ENCODE measurements around the gene IGF2R.
"Not testable (repeated sequence)": the region's sequence is repeated elsewhere in the genome, so short reads cannot be mapped to it uniquely, and the experiment has no call there.

The IGF2R gene

DNA sequence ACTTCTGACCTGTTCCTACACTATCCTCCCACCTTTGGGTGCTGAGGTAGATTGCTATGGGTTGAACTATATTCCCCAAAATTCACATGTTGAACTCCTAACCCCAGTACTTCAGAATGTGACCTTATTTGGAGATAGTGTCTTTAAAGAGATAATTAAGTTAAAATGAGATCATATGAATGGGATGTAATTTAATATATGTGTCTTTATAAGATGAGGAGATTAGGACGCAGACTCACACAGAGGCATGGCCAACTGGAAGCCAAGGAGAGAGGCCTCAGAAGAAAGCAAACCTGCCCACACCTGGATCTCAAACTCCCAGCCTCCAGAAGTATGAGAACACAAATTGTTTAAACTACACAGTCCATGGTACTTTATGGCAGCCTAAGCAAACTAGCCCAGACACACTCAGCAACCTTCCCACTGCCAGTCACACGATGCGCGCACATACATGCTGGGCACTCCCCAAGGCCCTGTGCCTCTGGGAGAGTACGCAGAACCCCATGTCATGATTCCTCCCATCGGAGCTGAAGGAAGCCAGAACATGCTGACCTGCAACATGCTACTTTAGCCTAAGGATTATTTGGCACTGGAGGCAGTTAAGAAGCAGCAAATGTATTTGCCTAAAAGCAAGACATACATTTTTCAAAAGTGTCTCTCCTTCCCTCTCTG, 143.9 kb downstream of the IGF2R start:
- H3K36me3 ChIP-seq (ENCODE audit: control insufficient read depth, low read depth, low read length): no peaks in the 10 kb centered on the region
- no peaks in the 10 kb centered on the region for H3K27me3 ChIP-seq (ENCODE audit: control insufficient read depth, insufficient read depth, low read length)
- no peak overlapping the region for H3K9ac ChIP-seq (ENCODE audit: low read length)
- no peak overlapping the region for H3K27ac ChIP-seq (ENCODE audit: low read length)
- H3K4me1 ChIP-seq (ENCODE audit: control insufficient read depth, low read depth, low read length): peaks cover 4% of the 10 kb centered on the region
- no peak overlapping the region for H3K4me3 ChIP-seq (ENCODE audit: low read length)
- no peaks in the 10 kb centered on the region for H3K9me3 ChIP-seq (ENCODE audit: control insufficient read depth, low read depth, low read length)

DNA sequence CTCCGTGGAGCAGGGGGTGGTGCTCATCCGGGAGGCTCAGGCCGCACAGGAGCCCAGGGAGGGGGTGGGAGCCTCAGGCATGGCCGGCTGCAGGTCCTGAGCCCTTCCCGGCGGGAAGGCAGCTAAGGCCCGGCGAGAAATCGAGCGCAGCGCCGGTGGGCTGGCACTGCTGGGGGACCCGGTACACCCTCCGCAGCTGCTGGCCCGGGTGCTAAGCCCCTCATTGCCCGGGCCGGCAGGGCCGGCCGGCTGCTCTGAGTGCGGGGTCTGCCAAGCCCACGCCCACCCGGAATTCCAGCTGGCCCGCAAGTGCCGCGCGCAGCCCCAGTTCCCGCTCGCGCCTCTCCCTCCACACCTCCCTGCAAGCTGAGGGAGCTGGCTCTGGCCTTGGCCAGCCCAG, 145.7 kb downstream of the IGF2R start:
- H3K9ac ChIP-seq (ENCODE audit: low read length); H3K4me1 ChIP-seq (ENCODE audit: control insufficient read depth, low read depth, low read length): not testable (repeated sequence)

DNA sequence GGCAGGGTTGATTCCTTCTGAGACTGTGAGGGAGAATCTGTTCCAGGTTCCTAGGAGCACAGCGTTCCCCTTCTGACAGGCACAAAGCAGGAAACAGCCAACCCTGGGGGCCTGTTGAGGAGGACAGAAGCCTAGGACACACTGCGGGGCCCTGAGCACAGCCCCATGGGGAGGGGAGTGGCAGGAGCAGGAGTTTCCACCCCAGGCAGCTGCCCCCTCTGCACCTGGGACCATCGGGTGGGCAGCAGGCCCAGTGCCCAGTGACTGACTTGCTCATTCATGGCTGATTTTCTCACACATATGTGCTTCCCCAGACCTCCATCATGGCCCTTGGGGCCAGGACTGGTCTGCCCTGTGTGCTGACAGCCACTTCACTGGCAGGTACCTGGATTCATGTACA, 146.5 kb downstream of the IGF2R start:
- peaks cover 4% of the 10 kb centered on the region for H3K4me1 ChIP-seq (ENCODE audit: control insufficient read depth, low read depth, low read length)
- H3K9ac ChIP-seq (ENCODE audit: low read length): no peak overlapping the region
- H3K27me3 ChIP-seq (ENCODE audit: control insufficient read depth, insufficient read depth, low read length): no peaks in the 10 kb centered on the region
- H3K27ac ChIP-seq (ENCODE audit: low read length): no peak overlapping the region
- no peaks in the 10 kb centered on the region for H3K36me3 ChIP-seq (ENCODE audit: control insufficient read depth, low read depth, low read length)
- no peaks in the 10 kb centered on the region for H3K9me3 ChIP-seq (ENCODE audit: control insufficient read depth, low read depth, low read length)
- no peak overlapping the region for H3K4me3 ChIP-seq (ENCODE audit: low read length)

More for the DNA sequence above, 145.7 kb downstream of the IGF2R start:
- not testable (repeated sequence) for H3K4me3 ChIP-seq (ENCODE audit: low read length); H3K36me3 ChIP-seq (ENCODE audit: control insufficient read depth, low read depth, low read length); H3K9me3 ChIP-seq (ENCODE audit: control insufficient read depth, low read depth, low read length); H3K27ac ChIP-seq (ENCODE audit: low read length); H3K27me3 ChIP-seq (ENCODE audit: control insufficient read depth, insufficient read depth, low read length)

DNA sequence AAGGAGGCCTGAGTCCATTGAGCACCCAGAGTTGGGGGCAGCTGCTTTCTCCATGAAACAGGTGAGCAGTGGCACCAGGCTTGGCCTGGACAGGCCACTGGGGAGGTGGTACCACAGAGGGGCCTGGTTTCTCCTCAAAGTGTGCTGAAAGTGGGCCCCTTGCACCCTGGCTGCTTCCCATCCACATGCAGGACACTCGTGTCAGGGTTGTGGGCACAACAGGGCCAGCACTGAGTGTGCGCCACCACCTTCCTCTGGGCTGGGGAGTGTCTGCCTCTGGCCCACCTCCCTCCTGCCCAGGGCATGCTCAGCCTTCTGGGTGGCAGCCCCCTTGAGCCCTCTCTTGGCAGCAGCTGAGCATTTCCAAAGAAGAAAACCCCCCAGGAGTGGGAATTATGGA, 147.5 kb downstream of the IGF2R start:
- H3K9ac ChIP-seq (ENCODE audit: low read length): no peak overlapping the region
- H3K9me3 ChIP-seq (ENCODE audit: control insufficient read depth, low read depth, low read length): no peaks in the 10 kb centered on the region
- no peaks in the 10 kb centered on the region for H3K27me3 ChIP-seq (ENCODE audit: control insufficient read depth, insufficient read depth, low read length)
- peaks cover 4% of the 10 kb centered on the region for H3K4me1 ChIP-seq (ENCODE audit: control insufficient read depth, low read depth, low read length)
- no peaks in the 10 kb centered on the region for H3K36me3 ChIP-seq (ENCODE audit: control insufficient read depth, low read depth, low read length)
- no peak overlapping the region for H3K27ac ChIP-seq (ENCODE audit: low read length)
- H3K4me3 ChIP-seq (ENCODE audit: low read length): no peak overlapping the region

DNA sequence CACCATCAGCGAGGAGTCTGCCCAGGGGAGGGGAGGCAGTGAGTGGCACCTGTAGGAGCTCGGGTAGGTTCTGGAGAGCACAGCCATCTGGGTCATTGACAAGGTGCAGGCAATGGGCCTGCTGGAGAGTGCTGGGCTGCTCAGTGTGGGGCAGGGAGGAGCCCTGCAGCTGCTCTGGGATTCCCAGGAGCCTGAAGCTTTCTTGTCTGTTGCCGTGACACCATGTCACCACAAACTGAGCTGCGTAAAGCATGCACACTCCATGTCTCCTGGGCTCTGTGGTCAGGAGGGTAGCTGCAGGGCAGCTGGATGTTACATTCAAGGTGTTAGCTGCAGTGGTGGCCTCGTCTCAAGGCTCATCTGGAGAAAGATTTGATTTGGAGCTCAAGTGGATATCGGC, 148.3 kb downstream of the IGF2R start:
- H3K4me3 ChIP-seq (ENCODE audit: low read length): no peak overlapping the region
- no peak overlapping the region for H3K27ac ChIP-seq (ENCODE audit: low read length)
- H3K27me3 ChIP-seq (ENCODE audit: control insufficient read depth, insufficient read depth, low read length): no peaks in the 10 kb centered on the region
- H3K4me1 ChIP-seq (ENCODE audit: control insufficient read depth, low read depth, low read length): peaks cover under 1% of the 10 kb centered on the region
- H3K36me3 ChIP-seq (ENCODE audit: control insufficient read depth, low read depth, low read length): no peaks in the 10 kb centered on the region
- H3K9me3 ChIP-seq (ENCODE audit: control insufficient read depth, low read depth, low read length): no peaks in the 10 kb centered on the region
- H3K9ac ChIP-seq (ENCODE audit: low read length): no peak overlapping the region

DNA sequence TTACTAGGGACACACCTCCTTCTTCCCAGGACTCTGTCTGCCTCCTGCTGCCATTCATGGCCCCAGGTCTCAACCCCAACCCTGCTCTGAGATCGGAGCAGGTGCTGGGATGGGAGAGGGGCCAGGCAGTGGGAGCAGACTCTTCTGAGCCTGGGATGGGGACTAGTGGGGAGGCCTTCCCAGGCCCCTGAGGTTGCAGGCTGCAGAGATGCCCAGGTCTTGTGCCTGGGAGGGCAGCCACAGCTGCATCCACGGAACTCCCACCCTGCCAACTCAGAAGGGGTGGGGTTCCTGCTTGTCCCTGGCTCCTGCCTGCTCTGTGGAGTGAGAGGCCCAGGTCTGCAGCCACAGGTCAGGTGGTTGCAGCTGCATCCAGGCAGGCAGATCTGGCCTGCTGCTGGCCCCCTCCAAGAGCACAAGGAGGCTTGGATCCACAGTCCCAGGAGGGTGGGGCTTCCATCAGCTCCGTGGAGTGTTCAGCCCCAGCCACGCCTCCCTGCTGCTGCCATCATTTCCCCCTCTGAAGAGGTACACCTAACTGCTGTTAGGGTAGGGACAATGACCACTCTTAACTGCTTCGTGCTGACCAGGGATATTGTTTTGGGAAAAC, 149.8 kb downstream of the IGF2R start:
- Histone ChIP-seq H3K9ac (ENCODE audit: low read length) (no peak overlapping the region), H3K27ac (ENCODE audit: low read length) (no peak overlapping the region), H3K4me1 (ENCODE audit: control insufficient read depth, low read depth, low read length) (no peaks in the 10 kb centered on the region), H3K4me3 (ENCODE audit: low read length) (no peak overlapping the region), H3K9me3 (ENCODE audit: control insufficient read depth, low read depth, low read length) (no peaks in the 10 kb centered on the region), H3K27me3 (ENCODE audit: control insufficient read depth, insufficient read depth, low read length) (no peaks in the 10 kb centered on the region), H3K36me3 (ENCODE audit: control insufficient read depth, low read depth, low read length) (no peaks in the 10 kb centered on the region)

DNA sequence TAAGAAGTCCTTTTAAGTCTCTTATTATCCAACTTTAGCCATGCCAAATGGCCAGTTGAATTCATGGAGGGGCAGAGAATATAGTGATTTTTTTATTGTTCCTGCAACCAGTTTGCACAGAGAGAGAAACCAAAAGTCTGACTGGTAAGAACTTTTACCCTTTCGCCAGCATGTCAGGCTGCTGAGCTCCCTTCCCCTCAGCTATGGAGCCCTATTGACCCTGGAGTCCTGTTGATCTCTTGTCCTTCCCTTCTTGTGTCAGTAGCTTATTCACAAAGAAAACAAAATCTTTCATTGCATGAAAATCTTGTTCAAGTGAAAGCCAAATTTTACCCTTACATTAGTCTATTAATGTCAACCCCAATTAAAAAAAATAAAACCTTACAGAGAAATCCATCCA, 151.2 kb downstream of the IGF2R start:
- no peaks in the 10 kb centered on the region for H3K27me3 ChIP-seq (ENCODE audit: control insufficient read depth, insufficient read depth, low read length)
- H3K9ac ChIP-seq (ENCODE audit: low read length): no peak overlapping the region
- no peak overlapping the region for H3K27ac ChIP-seq (ENCODE audit: low read length)
- no peaks in the 10 kb centered on the region for H3K36me3 ChIP-seq (ENCODE audit: control insufficient read depth, low read depth, low read length)
- no peaks in the 10 kb centered on the region for H3K4me1 ChIP-seq (ENCODE audit: control insufficient read depth, low read depth, low read length)
- H3K4me3 ChIP-seq (ENCODE audit: low read length): no peak overlapping the region
- H3K9me3 ChIP-seq (ENCODE audit: control insufficient read depth, low read depth, low read length): no peaks in the 10 kb centered on the region

DNA sequence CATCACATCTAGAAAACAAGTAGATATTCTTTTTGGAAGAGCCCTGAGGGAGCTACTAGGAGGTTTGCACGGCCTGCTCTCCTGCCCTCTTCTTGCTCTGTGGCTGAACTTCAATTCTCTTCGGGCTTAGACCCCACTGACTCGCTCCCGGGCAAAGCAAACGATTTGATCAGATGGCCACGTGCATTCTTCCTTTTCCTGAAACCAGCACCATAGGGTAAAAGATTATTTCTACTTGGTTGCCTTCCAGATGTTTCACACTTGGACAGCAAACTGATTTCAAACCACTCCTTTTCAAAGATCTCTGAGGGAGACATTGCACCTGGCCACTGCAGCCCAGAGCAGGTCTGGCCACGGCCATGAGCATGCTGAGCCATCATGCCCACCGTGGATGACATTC, 152.7 kb downstream of the IGF2R start, which contains the start of gene SLC22A1:
Gene SLC22A1, plus strand, starts transcription at position 258 of the 400 bp plus-strand sequence. Its CDS starts 121 bp downstream, at position 379.
- Histone ChIP-seq H3K4me3 (ENCODE audit: low read length) (no peak within 1 kb of the TSS), H3K27me3 (ENCODE audit: control insufficient read depth, insufficient read depth, low read length) (no peaks in the 10 kb centered on the region), H3K9ac (ENCODE audit: low read length) (no peak within 1 kb of the TSS), H3K4me1 (ENCODE audit: control insufficient read depth, low read depth, low read length) (no peaks in the 10 kb centered on the region), H3K9me3 (ENCODE audit: control insufficient read depth, low read depth, low read length) (no peaks in the 10 kb centered on the region), H3K27ac (ENCODE audit: low read length) (no peak within 1 kb of the TSS), H3K36me3 (ENCODE audit: control insufficient read depth, low read depth, low read length) (no peaks in the 10 kb centered on the region)

DNA sequence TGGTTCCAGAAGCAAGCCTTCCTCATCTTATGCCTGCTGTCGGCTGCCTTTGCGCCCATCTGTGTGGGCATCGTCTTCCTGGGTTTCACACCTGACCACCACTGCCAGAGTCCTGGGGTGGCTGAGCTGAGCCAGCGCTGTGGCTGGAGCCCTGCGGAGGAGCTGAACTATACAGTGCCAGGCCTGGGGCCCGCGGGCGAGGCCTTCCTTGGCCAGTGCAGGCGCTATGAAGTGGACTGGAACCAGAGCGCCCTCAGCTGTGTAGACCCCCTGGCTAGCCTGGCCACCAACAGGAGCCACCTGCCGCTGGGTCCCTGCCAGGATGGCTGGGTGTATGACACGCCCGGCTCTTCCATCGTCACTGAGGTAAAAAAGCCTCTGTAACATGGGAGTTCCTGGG, 153.1 kb downstream of the IGF2R start:
- no peaks in the 10 kb centered on the region for H3K9me3 ChIP-seq (ENCODE audit: control insufficient read depth, low read depth, low read length)
- no peak overlapping the region for H3K27ac ChIP-seq (ENCODE audit: low read length)
- H3K4me1 ChIP-seq (ENCODE audit: control insufficient read depth, low read depth, low read length): no peaks in the 10 kb centered on the region
- no peaks in the 10 kb centered on the region for H3K27me3 ChIP-seq (ENCODE audit: control insufficient read depth, insufficient read depth, low read length)
- H3K4me3 ChIP-seq (ENCODE audit: low read length): no peak overlapping the region
- no peaks in the 10 kb centered on the region for H3K36me3 ChIP-seq (ENCODE audit: control insufficient read depth, low read depth, low read length)
- no peak overlapping the region for H3K9ac ChIP-seq (ENCODE audit: low read length)

DNA sequence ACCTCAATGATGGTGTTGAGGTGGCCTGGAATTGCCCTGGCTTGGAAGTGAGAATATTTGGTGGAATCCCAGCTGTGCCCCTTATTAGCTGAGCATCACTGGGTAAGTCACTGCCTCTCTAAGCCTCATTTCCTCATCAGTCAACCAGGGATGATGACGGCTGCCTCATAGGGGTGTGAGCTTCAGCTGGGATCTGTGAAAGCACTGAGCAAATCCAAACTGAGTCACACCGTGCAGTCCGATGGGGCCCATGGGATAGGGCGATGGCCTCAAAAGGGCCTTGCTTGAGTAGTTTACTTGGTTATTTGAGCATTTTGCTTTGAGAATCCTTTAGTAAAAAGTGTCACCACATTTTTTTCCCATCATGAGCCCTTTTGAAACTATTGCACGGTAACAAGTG, 153.9 kb downstream of the IGF2R start:
- no peaks in the 10 kb centered on the region for H3K4me1 ChIP-seq (ENCODE audit: control insufficient read depth, low read depth, low read length)
- H3K27ac ChIP-seq (ENCODE audit: low read length): no peak overlapping the region
- no peak overlapping the region for H3K4me3 ChIP-seq (ENCODE audit: low read length)
- H3K9ac ChIP-seq (ENCODE audit: low read length): no peak overlapping the region
- H3K9me3 ChIP-seq (ENCODE audit: control insufficient read depth, low read depth, low read length): no peaks in the 10 kb centered on the region
- no peaks in the 10 kb centered on the region for H3K36me3 ChIP-seq (ENCODE audit: control insufficient read depth, low read depth, low read length)
- H3K27me3 ChIP-seq (ENCODE audit: control insufficient read depth, insufficient read depth, low read length): no peaks in the 10 kb centered on the region

DNA sequence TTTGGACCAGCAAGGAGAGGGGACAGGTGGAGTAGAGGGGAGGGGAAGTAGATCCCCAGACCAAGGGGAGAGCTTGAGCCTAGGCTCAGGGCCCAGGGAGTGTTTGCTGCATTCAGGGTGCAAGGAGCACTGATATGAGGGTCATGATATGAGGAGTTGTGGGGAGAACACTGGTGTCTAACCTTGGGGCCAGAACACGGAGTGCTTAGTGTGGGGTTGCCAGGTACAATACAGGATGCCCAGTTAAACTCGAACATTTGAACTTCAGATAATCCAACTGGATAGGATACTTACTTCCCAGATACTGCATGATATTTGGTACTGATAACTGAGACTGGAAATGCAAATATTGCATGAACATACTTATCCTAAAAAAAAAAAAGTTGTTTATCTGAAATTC, 155.1 kb downstream of the IGF2R start:
- H3K4me3 ChIP-seq (ENCODE audit: low read length): no peak overlapping the region
- no peaks in the 10 kb centered on the region for H3K36me3 ChIP-seq (ENCODE audit: control insufficient read depth, low read depth, low read length)
- H3K9me3 ChIP-seq (ENCODE audit: control insufficient read depth, low read depth, low read length): no peaks in the 10 kb centered on the region
- H3K27ac ChIP-seq (ENCODE audit: low read length): no peak overlapping the region
- no peaks in the 10 kb centered on the region for H3K27me3 ChIP-seq (ENCODE audit: control insufficient read depth, insufficient read depth, low read length)
- no peak overlapping the region for H3K9ac ChIP-seq (ENCODE audit: low read length)
- H3K4me1 ChIP-seq (ENCODE audit: control insufficient read depth, low read depth, low read length): no peaks in the 10 kb centered on the region

DNA sequence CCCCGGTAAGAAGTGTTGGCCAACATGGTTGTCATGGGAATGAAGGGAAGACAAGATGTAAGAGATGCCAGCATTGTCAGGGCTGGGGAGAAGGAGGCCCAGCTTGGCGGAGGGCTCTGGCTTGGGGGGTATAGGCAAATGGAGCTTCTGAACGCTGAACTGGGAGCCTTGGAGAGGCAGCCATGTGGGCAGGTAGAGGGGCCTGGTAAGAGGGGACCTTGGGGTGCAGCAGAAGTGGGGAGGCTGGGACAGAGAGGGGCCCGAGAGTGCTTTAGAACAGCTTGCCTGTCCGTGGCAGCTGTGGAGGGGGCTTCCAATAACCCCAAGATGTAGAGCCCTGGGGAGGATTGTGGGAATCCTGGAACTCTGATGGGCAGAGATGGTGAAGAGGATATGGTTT, 155.7 kb downstream of the IGF2R start:
- no peaks in the 10 kb centered on the region for H3K4me1 ChIP-seq (ENCODE audit: control insufficient read depth, low read depth, low read length)
- no peak overlapping the region for H3K4me3 ChIP-seq (ENCODE audit: low read length)
- no peaks in the 10 kb centered on the region for H3K9me3 ChIP-seq (ENCODE audit: control insufficient read depth, low read depth, low read length)
- no peaks in the 10 kb centered on the region for H3K36me3 ChIP-seq (ENCODE audit: control insufficient read depth, low read depth, low read length)
- H3K27ac ChIP-seq (ENCODE audit: low read length): no peak overlapping the region
- H3K9ac ChIP-seq (ENCODE audit: low read length): no peak overlapping the region
- no peaks in the 10 kb centered on the region for H3K27me3 ChIP-seq (ENCODE audit: control insufficient read depth, insufficient read depth, low read length)

All from iPS-18a (cell line).